ENCODE data around the gene BID.

GRCh38 chr22:17784776-17785175 is 10.5 kb upstream of the BID start:
- TF ChIP-seq GATA2 (IDR thresholded peaks at IDR 0.05; ENCODE audit: low read depth, low read length), result no peak
- TF ChIP-seq GATA3 (IDR thresholded peaks at IDR 0.05; ENCODE audit: low read depth, low read length), result no peak
